ENCODE results near the gene SOBP.

DNA sequence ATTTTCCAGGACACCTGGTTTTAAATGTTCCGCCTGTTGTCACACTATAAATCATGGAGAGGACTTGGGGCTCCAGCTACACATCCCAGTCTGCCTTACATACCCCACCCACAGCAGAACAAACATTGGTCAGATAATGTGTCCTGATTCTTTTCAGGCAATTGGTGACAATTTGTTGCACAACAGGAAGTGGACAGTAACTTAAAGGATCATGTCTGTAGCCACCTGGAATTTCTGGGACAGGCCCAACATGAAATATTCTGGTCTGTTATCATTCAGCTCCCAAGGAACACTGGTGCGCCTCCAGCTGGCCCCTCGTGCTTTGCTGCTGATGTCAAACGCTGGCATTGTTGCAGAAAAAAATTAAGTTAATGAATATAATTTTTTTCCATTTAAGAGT is 117.2 kb downstream of the SOBP start:
- TF ChIP-seq, protein P1, sequence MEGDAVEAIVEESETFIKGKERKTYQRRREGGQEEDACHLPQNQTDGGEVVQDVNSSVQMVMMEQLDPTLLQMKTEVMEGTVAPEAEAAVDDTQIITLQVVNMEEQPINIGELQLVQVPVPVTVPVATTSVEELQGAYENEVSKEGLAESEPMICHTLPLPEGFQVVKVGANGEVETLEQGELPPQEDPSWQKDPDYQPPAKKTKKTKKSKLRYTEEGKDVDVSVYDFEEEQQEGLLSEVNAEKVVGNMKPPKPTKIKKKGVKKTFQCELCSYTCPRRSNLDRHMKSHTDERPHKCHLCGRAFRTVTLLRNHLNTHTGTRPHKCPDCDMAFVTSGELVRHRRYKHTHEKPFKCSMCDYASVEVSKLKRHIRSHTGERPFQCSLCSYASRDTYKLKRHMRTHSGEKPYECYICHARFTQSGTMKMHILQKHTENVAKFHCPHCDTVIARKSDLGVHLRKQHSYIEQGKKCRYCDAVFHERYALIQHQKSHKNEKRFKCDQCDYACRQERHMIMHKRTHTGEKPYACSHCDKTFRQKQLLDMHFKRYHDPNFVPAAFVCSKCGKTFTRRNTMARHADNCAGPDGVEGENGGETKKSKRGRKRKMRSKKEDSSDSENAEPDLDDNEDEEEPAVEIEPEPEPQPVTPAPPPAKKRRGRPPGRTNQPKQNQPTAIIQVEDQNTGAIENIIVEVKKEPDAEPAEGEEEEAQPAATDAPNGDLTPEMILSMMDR (IDR thresholded peaks at IDR 0.05 in 8 of 11, conservative IDR thresholded peaks at IDR 0.05 in 3 of 11) = no peak
- no peak for TF ChIP-seq POLR2A (IDR thresholded peaks at IDR 0.05)
